GM12864 (cell line): Measurements from ENCODE around the gene CHST11.
"Not testable (repeated sequence)": the region's sequence is repeated elsewhere in the genome, so short reads cannot be mapped to it uniquely, and the experiment has no call there.

ENCODE experiments used
- DNase-seq: peaks from one replicate; pipeline ENCODE4 v3.0.0-alpha.2; 2011; ENCODE audit warnings: low read depth
- H3K4me3 ChIP-seq: 2 replicates; pipeline ENCODE4 v1.5.1; 2011; ENCODE audit warnings: mild to moderate bottlenecking, low read depth, low read length, control low read depth
- TF ChIP-seq, protein P1 (sequence below): IDR thresholded peaks from 2 replicates; pipeline ENCODE4 v1.5.1; 2011; ENCODE audit warnings: low read depth, mild to moderate bottlenecking, moderate library complexity, low read length, control low read depth, inconsistent platforms; ENCODE audit errors: missing control alignments

Gene CHST11

GRCh38 chr12:104570174-104570907 lies 113.6 kb downstream of the CHST11 start:
- no peak for DNase-seq
- TF ChIP-seq, protein P1, sequence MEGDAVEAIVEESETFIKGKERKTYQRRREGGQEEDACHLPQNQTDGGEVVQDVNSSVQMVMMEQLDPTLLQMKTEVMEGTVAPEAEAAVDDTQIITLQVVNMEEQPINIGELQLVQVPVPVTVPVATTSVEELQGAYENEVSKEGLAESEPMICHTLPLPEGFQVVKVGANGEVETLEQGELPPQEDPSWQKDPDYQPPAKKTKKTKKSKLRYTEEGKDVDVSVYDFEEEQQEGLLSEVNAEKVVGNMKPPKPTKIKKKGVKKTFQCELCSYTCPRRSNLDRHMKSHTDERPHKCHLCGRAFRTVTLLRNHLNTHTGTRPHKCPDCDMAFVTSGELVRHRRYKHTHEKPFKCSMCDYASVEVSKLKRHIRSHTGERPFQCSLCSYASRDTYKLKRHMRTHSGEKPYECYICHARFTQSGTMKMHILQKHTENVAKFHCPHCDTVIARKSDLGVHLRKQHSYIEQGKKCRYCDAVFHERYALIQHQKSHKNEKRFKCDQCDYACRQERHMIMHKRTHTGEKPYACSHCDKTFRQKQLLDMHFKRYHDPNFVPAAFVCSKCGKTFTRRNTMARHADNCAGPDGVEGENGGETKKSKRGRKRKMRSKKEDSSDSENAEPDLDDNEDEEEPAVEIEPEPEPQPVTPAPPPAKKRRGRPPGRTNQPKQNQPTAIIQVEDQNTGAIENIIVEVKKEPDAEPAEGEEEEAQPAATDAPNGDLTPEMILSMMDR = no peak
- H3K4me3 ChIP-seq = peak overlapping the region; percentile 40

- no peak for DNase-seq
- H3K4me3 ChIP-seq = no peak overlapping the region
- TF ChIP-seq, protein P1 = no peak
These were observed 114.6 kb downstream of the CHST11 start for GRCh38 chr12:104571328-104571727.

DNA sequence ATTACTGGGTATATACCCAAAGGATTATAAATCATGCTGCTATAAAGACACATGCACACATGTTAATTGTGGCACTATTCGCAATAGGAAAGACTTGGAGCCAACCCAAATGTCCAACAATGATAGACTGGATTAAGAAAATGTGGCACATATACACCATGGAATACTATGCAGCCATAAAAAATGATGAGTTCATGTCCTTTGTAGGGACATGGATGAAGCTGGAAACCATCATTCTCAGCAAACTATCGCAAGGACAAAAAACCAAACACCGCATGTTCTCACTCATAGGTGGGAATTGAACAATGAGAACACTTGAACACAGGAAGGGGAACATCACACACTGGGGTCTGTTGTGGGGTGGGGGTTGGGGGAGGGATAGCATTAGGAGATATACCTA lies 117.6 kb downstream of the CHST11 start:
- not testable (repeated sequence) for DNase-seq, H3K4me3 ChIP-seq

GRCh38 chr12:104574758-104575157 lies 118.0 kb downstream of the CHST11 start:
- DNase-seq = not testable (repeated sequence)

GRCh38 chr12:104575442-104576186 lies 118.9 kb downstream of the CHST11 start:
- DNase-seq = no peak
- no peak overlapping the region for H3K4me3 ChIP-seq
- TF ChIP-seq, protein P1 = no peak

More at GRCh38 chr12:104574758-104575157, 118.0 kb downstream of the CHST11 start:
- not testable (repeated sequence) for H3K4me3 ChIP-seq

GRCh38 chr12:104576187-104576778 lies 119.5 kb downstream of the CHST11 start:
- TF ChIP-seq, protein P1 = no peak
- DNase-seq = no peak
- no peak overlapping the region for H3K4me3 ChIP-seq

DNA sequence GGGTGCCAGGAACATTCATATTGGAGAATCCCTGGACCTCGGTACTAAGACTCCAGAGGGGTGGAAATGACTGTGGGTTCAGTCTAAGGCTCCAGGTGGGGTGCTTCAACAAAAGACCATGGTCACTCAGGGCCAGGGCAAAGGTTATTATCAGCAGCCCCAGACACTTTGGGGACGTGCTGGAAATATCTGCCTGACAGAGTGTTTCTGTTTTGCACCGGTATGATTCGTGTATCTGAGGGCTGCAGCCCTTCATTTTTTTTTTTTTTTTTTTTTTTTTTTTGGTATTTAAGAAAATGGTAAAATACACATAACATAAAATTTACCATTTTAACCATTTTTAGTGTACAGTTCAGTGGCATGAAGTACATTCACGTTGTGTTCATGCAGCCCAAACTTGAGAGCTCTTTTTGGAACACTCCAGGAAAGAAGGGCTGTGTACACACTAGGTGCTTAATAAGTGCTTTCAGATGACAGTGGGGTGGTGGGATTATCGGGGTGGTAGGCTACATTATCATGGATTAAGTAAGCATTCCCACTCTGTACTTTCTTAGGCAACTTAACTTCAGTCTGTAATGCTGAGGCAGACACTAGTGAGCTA lies 120.3 kb downstream of the CHST11 start:
- TF ChIP-seq, protein P1 = no peak
- no peak overlapping the region for H3K4me3 ChIP-seq
- no peak for DNase-seq
